Measurements from ENCODE around the gene CDC45. TPM values are rescaled to one million over a fixed set of nuclear protein-coding genes. Genes with fewer than 3 reads are reported as not detected.

Gene CDC45
- total RNA-seq, 4 donors from 2014 or later: 3.4 to 16.7 (median 9.1) TPM

DNA sequence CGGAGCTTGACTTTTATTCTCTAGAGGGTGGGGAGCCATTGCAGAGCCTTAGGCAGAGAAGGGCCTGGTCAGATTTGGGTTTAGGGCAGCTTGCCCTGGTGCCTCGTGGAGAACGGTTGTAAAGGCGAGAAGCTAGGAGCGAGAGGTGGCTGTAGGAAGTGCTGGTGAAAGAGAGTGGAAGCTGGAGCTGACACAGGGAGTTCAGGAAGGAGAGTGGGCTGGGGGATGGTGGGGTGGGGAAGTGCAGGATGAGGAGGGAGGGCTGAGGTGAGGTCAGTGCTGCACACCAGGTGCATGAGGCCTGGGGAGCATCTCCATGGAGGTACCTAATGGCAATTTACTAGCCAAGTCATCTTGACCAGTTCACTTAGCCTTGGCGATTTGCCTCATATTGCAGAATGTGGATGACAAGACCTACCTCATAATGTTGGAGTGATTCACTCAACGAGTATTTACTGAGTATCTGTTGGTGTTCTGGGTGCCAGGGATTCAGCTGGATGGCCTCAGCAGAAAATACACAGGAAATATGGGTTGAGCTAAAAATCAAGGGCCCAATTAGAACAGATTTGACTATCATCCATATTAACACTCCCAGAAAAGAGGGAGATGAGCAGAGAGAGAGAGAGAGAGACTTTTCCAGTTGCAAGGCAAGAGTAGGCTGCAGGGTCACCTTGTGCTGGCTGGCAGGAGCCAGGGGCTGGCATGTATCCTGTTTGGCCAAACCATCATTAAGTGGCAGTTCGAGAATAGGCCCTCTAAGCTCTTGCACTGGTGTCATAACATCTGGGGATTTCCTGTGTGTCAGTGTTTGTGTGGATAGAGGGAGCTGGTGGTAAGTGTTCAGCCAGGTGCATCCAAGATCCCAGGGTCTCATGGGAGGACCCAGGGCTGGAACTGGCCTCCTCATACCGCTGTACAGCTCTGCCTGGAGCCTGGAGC, 88.9 kb downstream of the CDC45 start:
- Histone ChIP-seq H3K36me3 (no peaks in the 10 kb centered on the region), H3K4me1 (peaks cover 4 to 38% (median 7%) of the 10 kb centered on the region in 3 donors), H3K27ac (peak overlapping the region in 2 of 4 donors; percentile 63 to 80), H3K27me3 (peaks cover 0 to 10% (median 0%) of the 10 kb centered on the region in 4 donors), H3K9me3 (no peaks in the 10 kb centered on the region), H3K4me3 (no peak overlapping the region)
- intact Hi-C loops (cut with DNase I): no loop called here
- 66 to 77% methylated on average over 7 to 8 of the region's 9 CpGs for WGBS, 2 donors
- TF ChIP-seq, protein P1, sequence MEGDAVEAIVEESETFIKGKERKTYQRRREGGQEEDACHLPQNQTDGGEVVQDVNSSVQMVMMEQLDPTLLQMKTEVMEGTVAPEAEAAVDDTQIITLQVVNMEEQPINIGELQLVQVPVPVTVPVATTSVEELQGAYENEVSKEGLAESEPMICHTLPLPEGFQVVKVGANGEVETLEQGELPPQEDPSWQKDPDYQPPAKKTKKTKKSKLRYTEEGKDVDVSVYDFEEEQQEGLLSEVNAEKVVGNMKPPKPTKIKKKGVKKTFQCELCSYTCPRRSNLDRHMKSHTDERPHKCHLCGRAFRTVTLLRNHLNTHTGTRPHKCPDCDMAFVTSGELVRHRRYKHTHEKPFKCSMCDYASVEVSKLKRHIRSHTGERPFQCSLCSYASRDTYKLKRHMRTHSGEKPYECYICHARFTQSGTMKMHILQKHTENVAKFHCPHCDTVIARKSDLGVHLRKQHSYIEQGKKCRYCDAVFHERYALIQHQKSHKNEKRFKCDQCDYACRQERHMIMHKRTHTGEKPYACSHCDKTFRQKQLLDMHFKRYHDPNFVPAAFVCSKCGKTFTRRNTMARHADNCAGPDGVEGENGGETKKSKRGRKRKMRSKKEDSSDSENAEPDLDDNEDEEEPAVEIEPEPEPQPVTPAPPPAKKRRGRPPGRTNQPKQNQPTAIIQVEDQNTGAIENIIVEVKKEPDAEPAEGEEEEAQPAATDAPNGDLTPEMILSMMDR (IDR thresholded peaks at IDR 0.05): no peak
- TF ChIP-seq POLR2A (IDR thresholded peaks at IDR 0.05): no peak
- DNase-seq: no peak

DNA sequence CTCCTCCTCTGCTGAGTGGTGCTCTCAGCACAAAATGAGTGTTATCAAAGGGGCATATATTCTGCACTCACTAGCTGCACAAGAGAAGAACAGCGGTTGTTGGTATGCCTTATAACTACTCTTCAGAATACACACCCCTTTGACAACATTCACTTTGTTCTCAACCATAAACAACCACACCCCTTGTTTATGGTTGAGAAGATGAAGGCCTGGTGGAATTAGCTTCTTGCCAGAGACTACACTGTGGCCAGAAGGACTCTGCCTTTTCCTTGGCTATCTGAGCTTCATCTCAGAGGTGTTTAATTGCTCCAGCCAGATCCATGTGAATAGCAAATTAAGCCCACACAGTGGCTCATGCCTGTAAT, 89.5 kb downstream of the CDC45 start:
- no peak for DNase-seq
- Histone ChIP-seq H3K27me3 (peaks cover 0 to 10% (median 0%) of the 10 kb centered on the region in 4 donors), H3K36me3 (no peaks in the 10 kb centered on the region), H3K4me1 (peaks cover 4 to 43% (median 7%) of the 10 kb centered on the region in 3 donors), H3K9me3 (no peaks in the 10 kb centered on the region), H3K4me3 (no peak overlapping the region), H3K27ac (peak overlapping the region in 1 of 4 donors; percentile 34)
- TF ChIP-seq, protein P1 (IDR thresholded peaks at IDR 0.05): no peak
- no peak for TF ChIP-seq POLR2A (IDR thresholded peaks at IDR 0.05)
- intact Hi-C loops (cut with DNase I): no loop called here
- WGBS, 2 donors: 50 to 100% methylated on average over 1 of the region's 1 CpG

DNA sequence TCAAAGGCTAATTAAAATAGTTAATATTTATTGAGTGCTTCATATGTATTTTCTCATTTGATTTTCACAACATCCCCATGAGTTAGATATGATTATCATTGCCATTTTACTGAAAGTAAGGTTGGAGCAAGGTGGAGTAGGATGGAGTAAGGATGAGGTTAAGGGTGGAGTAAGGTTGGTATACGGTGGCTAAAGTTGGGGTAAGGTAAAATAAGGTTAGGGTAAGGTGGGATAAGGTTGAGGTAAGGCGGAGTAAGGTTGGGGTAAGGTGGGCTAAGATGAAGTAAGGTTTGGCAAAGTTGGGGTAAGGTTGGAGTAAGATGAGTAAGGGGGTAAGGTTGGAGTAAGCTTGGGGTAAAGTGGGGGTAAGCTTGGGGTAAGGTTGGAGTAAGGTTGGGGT, 90.3 kb downstream of the CDC45 start:
- DNase-seq: no peak
- no peaks in the 10 kb centered on the region for H3K36me3 ChIP-seq
- intact Hi-C loops (cut with DNase I): no loop called here
- peaks cover 0 to 10% (median 0%) of the 10 kb centered on the region in 4 donors for H3K27me3 ChIP-seq
- no peak overlapping the region for H3K27ac ChIP-seq
- H3K4me1 ChIP-seq: peaks cover 4 to 43% (median 7%) of the 10 kb centered on the region in 3 donors
- no peak overlapping the region for H3K4me3 ChIP-seq
- 85 to 91% methylated on average over 2 of the region's 2 CpGs for WGBS, 2 donors
- H3K9me3 ChIP-seq: no peaks in the 10 kb centered on the region
- TF ChIP-seq POLR2A (IDR thresholded peaks at IDR 0.05): no peak
- TF ChIP-seq, protein P1 (IDR thresholded peaks at IDR 0.05): no peak

Other genes with a start within 250 kb of the CDC45 start
- 1 to 10 TPM; 3.0 to 7.7 (median 5.1) TPM for gene CLTCL1, start 188.2 kb upstream of the CDC45 start, total RNA-seq
- gene HIRA, start 48.2 kb upstream of the CDC45 start, total RNA-seq: 10 to 100 TPM; 11.2 to 19.8 (median 14.4) TPM
- gene MRPL40, start 47.4 kb upstream of the CDC45 start, total RNA-seq: 10 to 100 TPM; 14.6 to 25.7 (median 17.5) TPM
- 10 to 100 TPM; 15.8 to 54.0 (median 24.7) TPM for gene C22orf39, start 32.2 kb upstream of the CDC45 start, total RNA-seq
- 10 to 100 TPM; 33.0 to 57.4 (median 45.6) TPM for gene UFD1, start 727 bp upstream of the CDC45 start, total RNA-seq
- gene CLDN5, start 44.5 kb downstream of the CDC45 start, total RNA-seq: 10 to 100 TPM in 3 of 4 donors, 1 to 10 TPM in 1; 9.7 to 62.9 (median 23.0) TPM
- gene SEPTIN5, start 234.6 kb downstream of the CDC45 start, total RNA-seq: 10 to 100 TPM; 19.8 to 69.7 (median 36.3) TPM
- gene GP1BB, start 243.6 kb downstream of the CDC45 start, total RNA-seq: 10 to 100 TPM in 1 of 4 donors, 1 to 10 TPM in 3; 4.8 to 40.0 (median 9.7) TPM